HepG2 (cell line): Measurements from ENCODE around the gene AKT2. TPM values are rescaled to one million over a fixed set of nuclear protein-coding genes. Genes with fewer than 3 reads are reported as not detected.

Source experiments
- ATF1 ChIP-seq: IDR thresholded peaks from 2 replicates; pipeline ENCODE4 v1.6.1; 2016; ENCODE audit warnings: mild to moderate bottlenecking, control low read depth
- CAMTA2 ChIP-seq: sonication (generic); formaldehyde crosslinking; IDR thresholded peaks from 2 replicates; pipeline ENCODE4 v1.4.0; 2020; ENCODE audit warnings: mild to moderate bottlenecking, missing genetic modification reagents, borderline replicate concordance
- CREM ChIP-seq, 2 experiments: sonication (generic) in 1 of 2; formaldehyde crosslinking in 1 of 2; IDR thresholded peaks; 2 replicates each; pipeline versions ENCODE4 v1.4.0 to v1.6.1; 2016 to 2020; ENCODE audit warnings: antibody characterized with exemption in 1 of 2, mild to moderate bottlenecking in 1 of 2, missing genetic modification reagents in 1 of 2
- GFI1 ChIP-seq: sonication (generic); formaldehyde crosslinking; IDR thresholded peaks from 2 replicates; pipeline ENCODE4 v1.5.0; 2020; ENCODE audit warnings: missing genetic modification reagents, mild to moderate bottlenecking, borderline replicate concordance
- HNF4A ChIP-seq: sonication (generic); formaldehyde crosslinking; IDR thresholded peaks from 2 replicates; pipeline ENCODE4 v1.4.0; 2020; ENCODE audit warnings: missing genetic modification reagents
- HOXA3 ChIP-seq: sonication (generic); formaldehyde crosslinking; IDR thresholded peaks from 2 replicates; pipeline ENCODE4 v1.5.0; 2020; ENCODE audit warnings: missing genetic modification reagents
- HOXD1 ChIP-seq: sonication (generic); formaldehyde crosslinking; IDR thresholded peaks from 2 replicates; pipeline ENCODE4 v1.5.0; 2020; ENCODE audit warnings: missing genetic modification reagents
- IKZF4 ChIP-seq: sonication (generic); formaldehyde crosslinking; IDR thresholded peaks from 2 replicates; pipeline ENCODE4 v1.5.1; 2020; ENCODE audit warnings: borderline replicate concordance, mild to moderate bottlenecking, low read depth, missing genetic modification reagents; ENCODE audit errors: not compliant biosample characterization
- JUND ChIP-seq: sonication (generic); formaldehyde crosslinking; IDR thresholded peaks from 2 replicates; pipeline ENCODE4 v1.8.0; 2022; ENCODE audit warnings: mild to moderate bottlenecking, missing genetic modification reagents
- KLF11 ChIP-seq: IDR thresholded peaks from 2 replicates; pipeline ENCODE4 v1.6.1; 2016; ENCODE audit warnings: missing compliant biosample characterization
- MAZ ChIP-seq, 2 experiments: sonication (generic) in 1 of 2; formaldehyde crosslinking in 1 of 2; IDR thresholded peaks; 2 replicates each; pipeline versions ENCODE4 v1.5.0 to v1.6.1; 2012 to 2020; ENCODE audit warnings: low read depth in 2 of 2, mild to moderate bottlenecking in 2 of 2, borderline replicate concordance in 1 of 2, improper control_type of control experiment in 1 of 2, low read length in 1 of 2, missing genetic modification reagents in 1 of 2, moderate library complexity in 1 of 2
- PHF21A ChIP-seq: sonication (generic); formaldehyde crosslinking; IDR thresholded peaks from 2 replicates; pipeline ENCODE4 v1.5.0; 2020; ENCODE audit warnings: mild to moderate bottlenecking, missing genetic modification reagents
- REPIN1 ChIP-seq: sonication (generic); formaldehyde crosslinking; IDR thresholded peaks from 2 replicates; pipeline ENCODE4 v1.8.0; 2022; ENCODE audit warnings: missing genetic modification reagents, low read depth, mild to moderate bottlenecking, borderline replicate concordance
- RFX3 ChIP-seq: IDR thresholded peaks from 2 replicates; pipeline ENCODE4 v1.6.1; 2016; ENCODE audit warnings: missing biosample characterization, missing genetic modification reagents
- SALL1 ChIP-seq: sonication (generic); formaldehyde crosslinking; IDR thresholded peaks from 2 replicates; pipeline ENCODE4 v1.8.0; 2022; ENCODE audit warnings: mild to moderate bottlenecking, missing genetic modification reagents
- ZBTB1 ChIP-seq: sonication (generic); formaldehyde crosslinking; IDR thresholded peaks from 2 replicates; pipeline ENCODE4 v1.4.0; 2020; ENCODE audit warnings: missing genetic modification reagents, borderline replicate concordance
- ZBTB8A ChIP-seq: sonication (generic); formaldehyde crosslinking; IDR thresholded peaks from 2 replicates; pipeline ENCODE4 v1.4.0; 2020; ENCODE audit warnings: mild to moderate bottlenecking, low read depth, missing genetic modification reagents, borderline replicate concordance
- ZFP41 ChIP-seq: sonication (generic); formaldehyde crosslinking; IDR thresholded peaks from 2 replicates; pipeline ENCODE4 v1.4.0; 2020; ENCODE audit warnings: mild to moderate bottlenecking, missing genetic modification reagents, borderline replicate concordance
- ZIK1 ChIP-seq: sonication (generic); formaldehyde crosslinking; IDR thresholded peaks from 2 replicates; pipeline ENCODE4 v1.5.0; 2020; ENCODE audit warnings: mild to moderate bottlenecking, low read depth, missing genetic modification reagents, borderline replicate concordance
- ZNF44 ChIP-seq: sonication (generic); formaldehyde crosslinking; IDR thresholded peaks from 2 replicates; pipeline ENCODE4 v1.5.1; 2020; ENCODE audit warnings: mild to moderate bottlenecking, missing genetic modification reagents
- ZNF598 ChIP-seq: sonication (generic); formaldehyde crosslinking; IDR thresholded peaks from 2 replicates; pipeline ENCODE4 v1.5.1; 2020; ENCODE audit warnings: mild to moderate bottlenecking, missing genetic modification reagents, borderline replicate concordance
- ZNF607 ChIP-seq: sonication (generic); formaldehyde crosslinking; IDR thresholded peaks from 2 replicates; pipeline ENCODE4 v1.5.1; 2020; ENCODE audit warnings: missing genetic modification reagents, mild to moderate bottlenecking, borderline replicate concordance
- ZNF672 ChIP-seq: sonication (generic); formaldehyde crosslinking; IDR thresholded peaks from 2 replicates; pipeline ENCODE4 v1.8.1; 2022; ENCODE audit warnings: missing genetic modification reagents
- polyA plus RNA-seq, 8 experiments: library from polyadenylated mRNA; depleted of rRNA in 3 of 8; stranded (reverse) in 7 of 8; unstranded in 1 of 8; fragments of >200 nt; fragmentation: Illumina TruSeq in 4 of 8; extraction: Trizol in 4 of 8; gene quantifications; 2 replicates each; pipeline versions ENCODE4 v1.2.1 to v1.2.3, GENCODE V29; 2011 to 2016; ENCODE audit warnings: low read depth in 4 of 8, missing spikeins in 1 of 8, mixed read lengths in 1 of 8; ENCODE audit not compliant: insufficient read depth in 1 of 8
- total RNA-seq, 5 experiments: library from RNA; depleted of rRNA; stranded (reverse); fragments of >200 nt; fragmentation: Illumina TruSeq; extraction: Trizol; gene quantifications; 2 replicates each; pipeline ENCODE4 v1.2.3, GENCODE V29; 2016; ENCODE audit warnings: low read depth in 1 of 5
- TF ChIP-seq, protein P1 (sequence below): sonication (generic); formaldehyde crosslinking; IDR thresholded peaks from 2 replicates; pipeline ENCODE4 v1.4.0; 2020; ENCODE audit warnings: missing genetic modification reagents
- TF ChIP-seq, protein P2 (sequence below): sonication (generic); formaldehyde crosslinking; IDR thresholded peaks from 2 replicates; pipeline ENCODE4 v1.4.0; 2020; ENCODE audit warnings: missing genetic modification reagents, borderline replicate concordance
- TF ChIP-seq, protein P3 (sequence below): sonication (generic); formaldehyde crosslinking; IDR thresholded peaks from 2 replicates; pipeline ENCODE4 v1.4.0; 2020; ENCODE audit warnings: missing genetic modification reagents

Gene AKT2
- total and polyA plus RNA-seq, 2 of the 13 experiments (the other 11 are each of a cell fraction or from before 2014, with no cell fraction given): 82.1 to 173 TPM

DNA sequence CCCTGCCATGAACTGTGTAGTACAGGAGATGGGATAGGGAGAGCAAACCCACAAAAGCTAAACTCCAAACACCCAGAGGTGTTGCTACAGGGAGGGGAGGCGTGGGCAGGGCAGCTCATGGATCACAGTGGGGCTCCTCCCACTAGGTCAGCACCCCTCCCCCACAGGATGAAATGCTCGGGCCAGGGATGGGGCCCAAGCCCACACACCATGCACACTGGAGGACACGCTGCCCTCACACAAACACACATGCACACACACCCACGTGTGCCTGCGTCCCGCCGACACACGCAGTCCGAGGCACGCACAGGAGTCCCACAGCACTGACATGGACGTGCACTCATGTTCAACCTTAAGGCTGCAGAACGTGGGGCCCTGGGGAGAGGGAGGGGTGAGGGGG, 52.7 kb downstream of the AKT2 start (continued):
- TF ChIP-seq GFI1 (CRISPR knock-in tag): no peak
- TF ChIP-seq ZNF607 (CRISPR knock-in tag): no peak
- TF ChIP-seq ZNF598 (CRISPR knock-in tag): no peak
- peak; percentile 51; the same call in 1 of the 2 replicates for TF ChIP-seq HOXA3 (CRISPR knock-in tag)
- no peak for TF ChIP-seq ATF1 (CRISPR knock-in tag)
- TF ChIP-seq CREM (IDR thresholded peaks at IDR 0.05): no peak
- no peak for TF ChIP-seq CREM (CRISPR knock-in tag; IDR thresholded peaks at IDR 0.05)
- TF ChIP-seq CAMTA2 (CRISPR knock-in tag): no peak
- no peak for TF ChIP-seq ZNF672 (CRISPR knock-in tag)
- no peak for TF ChIP-seq HOXD1 (CRISPR knock-in tag)
- TF ChIP-seq SALL1 (CRISPR knock-in tag): peak; percentile 52; the same call in 1 of the 2 replicates
- TF ChIP-seq ZBTB1 (CRISPR knock-in tag): no peak
- TF ChIP-seq, protein P1, sequence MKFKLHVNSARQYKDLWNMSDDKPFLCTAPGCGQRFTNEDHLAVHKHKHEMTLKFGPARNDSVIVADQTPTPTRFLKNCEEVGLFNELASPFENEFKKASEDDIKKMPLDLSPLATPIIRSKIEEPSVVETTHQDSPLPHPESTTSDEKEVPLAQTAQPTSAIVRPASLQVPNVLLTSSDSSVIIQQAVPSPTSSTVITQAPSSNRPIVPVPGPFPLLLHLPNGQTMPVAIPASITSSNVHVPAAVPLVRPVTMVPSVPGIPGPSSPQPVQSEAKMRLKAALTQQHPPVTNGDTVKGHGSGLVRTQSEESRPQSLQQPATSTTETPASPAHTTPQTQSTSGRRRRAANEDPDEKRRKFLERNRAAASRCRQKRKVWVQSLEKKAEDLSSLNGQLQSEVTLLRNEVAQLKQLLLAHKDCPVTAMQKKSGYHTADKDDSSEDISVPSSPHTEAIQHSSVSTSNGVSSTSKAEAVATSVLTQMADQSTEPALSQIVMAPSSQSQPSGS: no peak
- TF ChIP-seq ZFP41 (CRISPR knock-in tag): no peak
- no peak for TF ChIP-seq ZNF44 (CRISPR knock-in tag)
- no peak for TF ChIP-seq RFX3 (CRISPR knock-in tag)
- no peak for TF ChIP-seq JUND (CRISPR knock-in tag)
- TF ChIP-seq, protein P2, sequence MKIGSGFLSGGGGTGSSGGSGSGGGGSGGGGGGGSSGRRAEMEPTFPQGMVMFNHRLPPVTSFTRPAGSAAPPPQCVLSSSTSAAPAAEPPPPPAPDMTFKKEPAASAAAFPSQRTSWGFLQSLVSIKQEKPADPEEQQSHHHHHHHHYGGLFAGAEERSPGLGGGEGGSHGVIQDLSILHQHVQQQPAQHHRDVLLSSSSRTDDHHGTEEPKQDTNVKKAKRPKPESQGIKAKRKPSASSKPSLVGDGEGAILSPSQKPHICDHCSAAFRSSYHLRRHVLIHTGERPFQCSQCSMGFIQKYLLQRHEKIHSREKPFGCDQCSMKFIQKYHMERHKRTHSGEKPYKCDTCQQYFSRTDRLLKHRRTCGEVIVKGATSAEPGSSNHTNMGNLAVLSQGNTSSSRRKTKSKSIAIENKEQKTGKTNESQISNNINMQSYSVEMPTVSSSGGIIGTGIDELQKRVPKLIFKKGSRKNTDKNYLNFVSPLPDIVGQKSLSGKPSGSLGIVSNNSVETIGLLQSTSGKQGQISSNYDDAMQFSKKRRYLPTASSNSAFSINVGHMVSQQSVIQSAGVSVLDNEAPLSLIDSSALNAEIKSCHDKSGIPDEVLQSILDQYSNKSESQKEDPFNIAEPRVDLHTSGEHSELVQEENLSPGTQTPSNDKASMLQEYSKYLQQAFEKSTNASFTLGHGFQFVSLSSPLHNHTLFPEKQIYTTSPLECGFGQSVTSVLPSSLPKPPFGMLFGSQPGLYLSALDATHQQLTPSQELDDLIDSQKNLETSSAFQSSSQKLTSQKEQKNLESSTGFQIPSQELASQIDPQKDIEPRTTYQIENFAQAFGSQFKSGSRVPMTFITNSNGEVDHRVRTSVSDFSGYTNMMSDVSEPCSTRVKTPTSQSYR: peak; percentile 98
- peak; percentile 75 for TF ChIP-seq HNF4A (CRISPR knock-in tag)
- TF ChIP-seq ZBTB8A (CRISPR knock-in tag): no peak
- TF ChIP-seq, protein P3, sequence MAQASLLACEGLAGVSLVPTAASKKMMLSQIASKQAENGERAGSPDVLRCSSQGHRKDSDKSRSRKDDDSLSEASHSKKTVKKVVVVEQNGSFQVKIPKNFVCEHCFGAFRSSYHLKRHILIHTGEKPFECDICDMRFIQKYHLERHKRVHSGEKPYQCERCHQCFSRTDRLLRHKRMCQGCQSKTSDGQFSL (CRISPR knock-in tag): no peak
- TF ChIP-seq IKZF4: no peak
- 0 out of 2 replicates have a peak, but pooled peaks have one; percentile 10 for TF ChIP-seq ZIK1
- no peak for TF ChIP-seq MAZ (IDR thresholded peaks at IDR 0.05; ENCODE audit: borderline replicate concordance, low read depth, low read length)
- TF ChIP-seq MAZ (CRISPR knock-in tag; IDR thresholded peaks at IDR 0.05; ENCODE audit: low read depth): peak; percentile 4; the same call in 1 of the 2 replicates
- TF ChIP-seq KLF11: no peak
- TF ChIP-seq PHF21A: 0 out of 2 replicates have a peak, but pooled peaks have one; percentile 24
- no peak for TF ChIP-seq REPIN1 (CRISPR knock-in tag)
